Hindlimb muscle (tissue), 1 donor: ENCODE data around the gene ZC3H7B. TPM values are rescaled to one million over a fixed set of nuclear protein-coding genes. Genes with fewer than 3 reads are reported as not detected.

Source experiments
- DNase-seq: peaks from one replicate; pipeline ENCODE4 v3.0.0-alpha.2; 2013
- polyA plus RNA-seq: library from polyadenylated mRNA; unstranded; fragments of 120-200 nt; gene quantifications from one replicate; pipeline ENCODE4 v1.2.1, GENCODE V29; 2013; ENCODE audit not compliant: insufficient read length

ZC3H7B gene
- polyA plus RNA-seq, 1 donor, result 43.4 TPM

DNA sequence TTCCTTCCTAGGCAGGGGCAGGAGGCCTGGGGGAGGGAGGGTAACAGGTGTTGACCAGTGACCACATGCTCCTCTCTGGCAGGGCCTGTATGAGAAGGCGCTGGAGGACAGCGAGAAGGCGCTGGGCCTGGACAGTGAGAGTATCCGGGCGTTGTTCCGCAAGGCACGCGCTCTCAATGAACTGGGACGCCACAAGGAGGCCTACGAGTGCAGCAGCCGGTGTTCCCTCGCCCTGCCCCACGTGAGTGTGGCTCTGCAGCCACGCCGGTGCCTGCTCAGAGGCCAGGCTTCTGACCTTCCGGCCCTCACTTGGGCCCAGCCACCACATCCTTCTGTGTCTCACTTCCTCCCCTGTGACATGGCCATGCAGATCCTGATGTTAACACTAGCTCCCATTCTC, 25.8 kb downstream of the ZC3H7B start:
- no peak for DNase-seq

DNA sequence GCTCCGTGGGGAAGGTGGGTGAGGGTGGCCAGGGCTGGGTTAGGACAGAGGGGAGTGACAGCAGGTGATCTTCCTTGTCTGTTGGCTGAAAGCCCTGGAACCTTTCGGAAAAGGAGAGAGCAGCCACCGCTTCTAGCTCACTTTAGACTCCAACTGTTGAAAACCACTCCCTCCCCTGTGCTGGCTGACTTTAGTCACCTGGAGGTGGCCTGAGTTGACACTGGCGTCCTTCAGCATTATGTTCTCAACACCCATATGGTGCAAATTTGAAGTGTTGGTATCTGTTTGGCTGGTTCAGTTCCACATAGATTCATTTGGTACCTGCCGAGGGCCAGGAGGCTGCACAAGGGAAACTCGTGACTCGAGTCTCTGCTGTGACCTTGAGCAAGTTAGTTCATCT, 28.8 kb downstream of the ZC3H7B start:
- no peak for DNase-seq

GRCh38 chr22:41332217-41332939, 31.1 kb downstream of the ZC3H7B start:
- DNase-seq, result no peak

DNA sequence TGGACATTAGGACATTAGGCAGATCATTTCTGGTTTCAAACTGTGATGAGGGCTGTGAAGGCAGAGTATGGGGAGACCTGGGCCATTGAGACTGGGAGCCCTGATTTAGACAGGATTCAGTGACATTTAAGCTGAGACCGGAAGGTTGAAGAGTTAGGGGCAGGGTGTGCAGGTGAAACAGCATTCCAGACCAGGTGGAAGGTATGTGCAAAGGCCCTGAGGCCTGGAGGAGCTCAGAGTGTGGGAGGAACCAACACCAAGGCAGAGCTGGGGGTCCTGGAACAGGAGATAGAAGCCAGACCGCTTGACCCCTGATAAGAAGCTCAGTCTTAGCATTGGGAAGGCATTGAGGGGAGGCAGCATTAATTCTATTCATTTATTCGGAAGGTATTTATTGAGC, 32.5 kb downstream of the ZC3H7B start:
- DNase-seq, result no peak

DNA sequence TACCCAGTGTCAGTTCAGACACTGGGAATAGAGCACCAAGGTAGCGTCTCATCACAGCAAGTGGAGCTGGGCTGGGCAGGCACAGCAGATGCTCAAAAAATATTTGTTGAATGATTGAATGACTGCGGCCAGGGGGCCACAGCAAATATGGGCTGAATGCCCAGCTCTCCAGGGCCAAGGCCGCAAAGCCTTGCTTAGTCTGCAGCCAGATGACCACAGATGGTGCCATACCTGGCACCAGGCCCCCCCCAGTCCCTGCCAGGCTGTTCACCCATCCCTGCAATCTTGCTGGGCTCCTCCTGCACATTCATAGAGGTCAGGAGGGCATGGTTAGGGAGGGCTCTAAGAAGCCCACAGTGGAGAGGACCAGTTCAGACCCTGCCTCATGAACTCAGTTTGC, 32.9 kb downstream of the ZC3H7B start:
- DNase-seq, result no peak

DNA sequence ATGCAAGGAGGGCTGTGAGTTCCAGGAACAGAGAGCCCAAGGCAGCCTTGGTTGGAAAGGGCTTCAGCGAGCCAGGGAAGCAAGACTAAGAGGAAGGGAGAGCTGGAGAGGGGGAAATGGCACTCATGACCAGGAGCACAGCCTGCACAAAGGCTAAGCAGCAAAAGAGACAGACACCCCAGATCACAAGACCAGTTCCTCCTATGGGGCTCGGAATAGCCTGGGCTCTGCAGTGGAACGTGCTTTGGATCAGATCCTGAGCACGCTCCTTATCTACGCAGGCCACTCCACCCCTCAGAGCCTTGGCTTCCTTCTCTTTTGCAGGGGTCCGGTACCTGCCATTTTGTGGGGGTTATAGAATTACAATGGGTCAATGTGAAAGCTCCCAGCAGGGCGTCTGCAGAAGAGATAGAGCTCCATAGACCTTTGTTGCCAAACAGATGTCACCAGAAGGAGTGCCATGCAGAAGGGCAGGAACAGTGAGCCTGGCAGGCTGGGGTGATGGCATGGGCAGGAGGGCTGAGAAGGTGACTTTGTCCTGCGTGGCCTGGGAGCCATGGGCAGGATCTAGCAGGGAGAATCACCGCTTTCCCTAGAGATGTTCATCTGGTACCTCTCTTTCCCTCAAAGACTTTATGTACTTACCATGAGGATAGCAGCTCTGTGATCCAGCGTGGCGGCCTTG, 33.8 kb downstream of the ZC3H7B start:
- DNase-seq, result no peak

- DNase-seq, result no peak
Measured at GRCh38 chr22:41338614-41339212, 37.4 kb downstream of the ZC3H7B start.

- DNase-seq, result no peak
Measured at GRCh38 chr22:41339823-41340222, 38.5 kb downstream of the ZC3H7B start.

DNA sequence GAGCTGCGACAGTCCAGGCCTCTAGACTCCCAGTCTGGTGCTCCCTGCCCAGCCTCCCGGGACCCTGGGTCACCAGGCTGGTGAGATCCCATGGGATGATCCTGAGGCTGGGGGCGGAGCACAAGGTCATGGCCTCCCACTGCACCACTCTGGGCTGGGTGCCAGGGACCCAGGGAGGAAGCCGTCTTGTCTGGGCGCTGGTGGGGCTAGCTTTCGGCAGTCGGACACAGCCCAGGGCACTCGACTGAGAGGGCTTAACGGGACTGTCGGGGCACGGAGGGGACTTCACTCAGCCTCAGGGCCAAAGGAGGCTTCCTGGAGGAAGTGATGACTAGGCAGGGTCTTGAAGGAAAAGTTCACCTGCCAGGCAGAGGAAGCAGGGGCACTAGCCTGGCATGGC, 39.0 kb downstream of the ZC3H7B start:
- DNase-seq, result no peak

DNA sequence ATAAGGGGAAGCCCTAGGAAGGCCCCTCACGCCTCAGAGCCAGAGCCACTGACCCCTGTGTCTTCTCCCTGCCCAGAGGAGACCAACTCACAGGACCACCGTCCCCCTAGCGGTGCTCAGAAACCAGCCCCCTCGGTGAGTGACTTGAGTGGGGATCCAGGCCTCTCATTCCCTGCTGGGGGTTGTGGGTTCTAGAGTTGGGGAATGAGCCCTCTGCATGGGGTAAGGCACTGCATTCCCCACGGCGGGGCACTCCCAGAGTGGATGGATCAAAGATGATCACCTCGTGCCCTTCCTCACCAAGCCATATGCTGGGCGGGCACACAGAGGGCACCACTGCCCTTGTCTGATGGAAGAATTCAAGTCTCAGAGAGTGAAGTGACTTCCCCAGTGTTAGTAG, 39.7 kb downstream of the ZC3H7B start:
- no peak for DNase-seq

GRCh38 chr22:41341990-41342389, 40.7 kb downstream of the ZC3H7B start:
- no peak for DNase-seq

DNA sequence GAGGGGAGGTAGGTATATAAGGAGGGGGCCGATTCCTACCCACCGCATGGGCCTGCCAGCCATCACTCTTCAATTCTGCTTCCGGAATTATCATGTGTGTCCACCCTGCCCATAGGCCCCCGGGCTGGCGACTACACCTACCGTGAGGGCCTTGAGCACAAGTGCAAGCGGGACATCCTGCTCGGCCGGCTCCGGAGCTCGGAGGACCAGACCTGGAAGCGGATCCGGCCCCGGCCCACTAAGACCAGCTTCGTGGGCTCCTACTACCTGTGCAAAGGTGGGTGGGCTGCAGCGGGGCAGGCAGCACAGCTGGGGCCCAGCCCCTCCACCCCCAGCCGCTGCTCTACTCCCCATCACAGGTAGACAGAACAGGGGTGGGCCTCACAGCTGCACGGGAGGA, 42.0 kb downstream of the ZC3H7B start:
- no peak for DNase-seq

DNA sequence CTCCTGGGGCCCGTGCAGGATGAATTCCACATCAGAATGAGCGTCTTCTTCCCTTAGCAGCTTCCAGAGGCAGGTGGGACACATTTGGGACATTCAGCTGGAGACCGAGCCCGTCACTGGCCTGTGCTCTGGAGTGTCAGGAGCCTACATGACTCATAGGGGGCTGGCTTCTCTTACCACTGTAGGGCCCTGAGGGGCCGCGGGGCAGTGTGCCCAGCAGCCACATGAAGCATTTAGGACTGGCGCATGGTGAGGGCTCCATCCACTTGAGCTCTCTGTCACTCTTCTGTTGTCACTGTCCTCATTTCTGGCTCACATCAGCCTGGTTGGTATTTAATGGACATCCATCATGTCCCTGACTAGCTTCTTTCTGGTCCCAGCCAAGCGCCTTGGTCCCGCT, 42.4 kb downstream of the ZC3H7B start:
- DNase-seq, result no peak

GRCh38 chr22:41344189-41344788, 43.0 kb downstream of the ZC3H7B start:
- DNase-seq, result no peak

GRCh38 chr22:41345807-41346335, 44.5 kb downstream of the ZC3H7B start:
- no peak for DNase-seq

DNA sequence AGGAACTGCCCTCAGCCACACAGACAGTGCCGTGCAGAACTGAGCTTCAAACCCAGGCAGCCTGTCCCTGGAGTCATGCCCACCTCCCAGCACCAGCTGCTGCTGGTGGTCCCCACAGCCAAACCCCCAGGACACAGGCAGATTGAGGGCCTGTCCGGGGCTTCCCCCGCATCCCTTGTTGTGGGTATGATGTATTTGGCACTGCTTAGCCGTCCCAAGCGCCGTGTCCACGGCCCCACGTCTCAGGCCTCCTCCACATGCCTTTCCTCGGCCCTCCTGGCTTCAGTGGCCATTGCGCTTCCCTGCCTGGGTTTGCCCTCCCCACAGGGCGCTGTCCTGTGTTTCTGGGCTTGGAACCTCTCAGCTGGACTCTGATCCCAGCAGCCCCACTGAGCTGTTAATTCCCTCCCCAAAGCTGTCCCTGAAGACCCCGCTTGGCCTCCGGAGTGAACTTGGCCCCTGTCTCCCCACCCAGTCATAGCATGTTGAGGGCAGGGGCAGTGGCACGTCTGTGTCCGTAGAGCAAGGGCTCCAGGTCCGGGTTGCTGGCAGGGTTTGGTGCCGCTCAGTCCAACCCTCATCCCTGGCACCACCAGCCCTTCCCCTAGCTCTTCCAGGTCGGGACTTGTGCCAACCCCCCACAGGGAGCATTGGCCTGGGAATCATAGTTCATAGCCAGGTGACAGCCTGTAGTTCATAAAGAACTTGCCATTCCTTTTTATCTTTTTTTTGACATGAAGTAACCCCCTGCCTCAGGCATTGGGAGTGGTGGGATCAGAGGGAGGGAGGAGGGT, 45.9 kb downstream of the ZC3H7B start:
- DNase-seq, result no peak

DNA sequence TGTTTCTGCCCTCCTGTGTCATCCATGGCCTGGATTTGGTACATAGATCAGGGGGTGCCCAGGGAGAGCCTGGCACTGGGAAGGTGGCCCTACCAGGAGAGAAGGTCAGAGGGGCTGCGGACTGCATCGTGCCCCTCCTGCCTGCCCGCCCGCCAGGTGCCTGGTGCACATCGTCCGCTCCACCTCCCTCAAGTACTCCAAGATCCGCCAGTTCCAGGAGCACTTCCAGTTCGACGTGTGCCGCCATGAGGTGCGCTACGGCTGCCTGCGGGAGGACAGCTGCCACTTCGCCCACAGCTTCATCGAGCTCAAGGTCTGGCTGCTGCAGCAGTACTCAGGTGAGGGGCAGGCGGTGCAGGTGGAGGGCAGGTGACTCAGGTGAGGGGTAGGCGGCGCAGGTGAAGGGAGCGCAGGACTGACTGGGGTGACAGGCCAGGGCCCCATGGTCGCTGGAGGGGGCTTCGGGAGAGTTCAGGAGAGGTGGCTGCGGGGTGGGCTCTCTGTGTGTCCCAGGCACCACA, 47.7 kb downstream of the ZC3H7B start:
- no peak for DNase-seq

GRCh38 chr22:41350087-41350486, 48.8 kb downstream of the ZC3H7B start:
- no peak for DNase-seq

DNA sequence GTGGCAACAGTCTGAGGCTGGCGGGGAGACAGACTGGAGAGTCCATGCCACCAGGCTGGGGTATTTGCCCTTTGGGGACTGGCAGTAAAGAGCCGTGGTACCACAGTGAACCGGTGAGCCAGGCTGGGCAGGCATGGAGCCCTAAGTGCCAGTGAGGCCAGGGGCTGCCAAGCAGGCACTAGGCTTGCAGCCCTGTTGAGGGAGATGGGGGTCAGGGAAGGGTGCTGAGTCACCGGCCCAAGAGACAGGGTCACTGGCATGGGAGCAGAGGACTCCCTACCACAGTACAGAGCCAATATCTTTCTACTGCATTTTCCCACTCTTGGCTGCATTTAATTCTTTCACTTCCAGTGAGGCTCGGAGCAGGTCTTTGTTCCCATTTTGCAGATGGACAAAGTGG, 49.7 kb downstream of the ZC3H7B start:
- DNase-seq, result no peak

DNA sequence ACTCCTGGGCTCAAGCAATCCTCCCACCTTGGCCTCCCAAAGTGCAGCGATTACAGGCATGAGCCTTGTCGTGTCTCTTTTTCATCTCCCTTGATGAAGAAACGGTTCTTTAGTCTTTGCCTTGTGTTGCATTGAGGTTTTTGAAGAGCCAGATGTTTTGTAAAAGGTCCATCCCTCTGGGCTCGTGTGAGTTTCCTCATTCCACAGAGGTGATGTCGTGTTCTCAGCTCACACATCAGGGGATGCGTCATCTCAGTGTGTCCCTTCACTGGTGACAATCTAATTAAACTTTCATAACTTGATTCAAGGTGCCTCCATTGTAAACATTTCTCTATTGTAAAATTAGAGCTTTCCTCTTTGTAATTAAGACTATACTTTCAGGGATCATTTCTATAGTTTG, 50.7 kb downstream of the ZC3H7B start:
- no peak for DNase-seq

GRCh38 chr22:41353862-41354575, 52.7 kb downstream of the ZC3H7B start:
- DNase-seq, result no peak

DNA sequence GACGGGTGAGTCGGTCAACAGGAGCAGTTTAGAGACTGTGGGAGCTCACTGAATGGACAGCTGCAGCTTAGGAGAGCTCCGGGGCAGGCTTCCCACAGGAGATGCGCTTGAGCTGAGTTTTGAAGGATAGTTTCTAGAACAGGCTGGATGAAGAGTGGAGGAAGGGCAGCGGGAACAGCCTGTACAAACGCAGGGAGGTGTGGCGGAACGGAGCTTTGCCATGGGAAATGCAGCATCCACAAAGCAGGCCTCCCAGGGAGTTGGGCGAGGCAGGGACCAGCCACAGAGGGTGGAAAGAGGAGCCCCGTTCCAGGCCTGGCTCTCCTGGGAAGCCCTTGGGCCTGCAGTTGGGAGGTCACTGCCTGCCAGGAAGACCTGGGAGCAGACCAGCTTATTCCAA, 53.7 kb downstream of the ZC3H7B start:
- no peak for DNase-seq
